Activated naive CD8-positive, alpha-beta T cell treated with anti-CD3 and anti-CD28 coated beads, Interleukin-2, amount 50 U/mL, for 16 hours (primary cell): ENCODE measurements around the gene RTP2.

Source experiments
- DNase-seq: peaks from one replicate; pipeline ENCODE4 v3.0.0-alpha.2; 2020; ENCODE audit warnings: low read depth, low spot score

Gene RTP2

DNA sequence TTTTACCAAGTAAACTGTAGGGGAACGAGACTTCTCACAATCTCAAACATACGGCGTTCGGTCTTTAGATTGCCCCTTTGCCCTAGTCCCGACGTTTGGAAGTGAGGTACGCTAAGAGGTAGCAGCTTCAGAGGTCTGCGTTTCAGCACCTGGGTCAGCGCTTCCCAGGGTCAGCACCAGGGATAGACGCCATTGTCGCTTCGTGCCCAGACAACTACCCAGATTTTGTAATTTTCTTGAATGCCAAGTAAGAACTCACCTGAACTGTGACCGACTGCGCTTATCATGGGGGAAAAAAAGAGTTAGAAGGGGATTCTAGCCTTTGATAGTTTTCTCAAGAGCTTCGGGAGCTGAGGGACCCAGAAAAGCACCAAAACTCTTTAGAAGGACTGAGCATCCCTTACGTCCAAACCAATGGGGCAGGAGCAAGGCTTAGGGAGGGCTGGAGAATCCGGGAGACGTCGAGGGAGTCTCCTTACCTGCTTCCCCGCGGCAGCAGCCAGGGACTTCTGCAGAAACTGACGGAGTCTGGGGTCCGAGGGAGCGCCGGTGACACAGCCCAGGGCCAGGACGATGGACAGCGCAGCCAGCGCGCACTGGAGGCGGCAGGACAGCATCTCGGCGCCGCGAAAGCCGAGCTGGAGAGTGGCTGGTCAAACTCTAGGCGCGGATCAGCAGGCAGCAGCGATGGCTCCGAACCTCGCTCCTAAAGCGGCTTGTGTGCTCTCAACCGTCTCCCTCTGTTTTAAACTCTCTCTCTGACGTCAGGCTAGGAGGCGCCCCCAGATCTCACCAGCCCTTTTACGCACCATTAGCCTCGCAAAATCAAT lies 32.5 kb downstream of the RTP2 start, which contains the start of gene SST:
Gene SST (minus strand): TSS at position 720 of the 830 bp plus-strand sequence. CDS start 103 bp downstream, at position 617.
- DNase-seq, result no peak

DNA sequence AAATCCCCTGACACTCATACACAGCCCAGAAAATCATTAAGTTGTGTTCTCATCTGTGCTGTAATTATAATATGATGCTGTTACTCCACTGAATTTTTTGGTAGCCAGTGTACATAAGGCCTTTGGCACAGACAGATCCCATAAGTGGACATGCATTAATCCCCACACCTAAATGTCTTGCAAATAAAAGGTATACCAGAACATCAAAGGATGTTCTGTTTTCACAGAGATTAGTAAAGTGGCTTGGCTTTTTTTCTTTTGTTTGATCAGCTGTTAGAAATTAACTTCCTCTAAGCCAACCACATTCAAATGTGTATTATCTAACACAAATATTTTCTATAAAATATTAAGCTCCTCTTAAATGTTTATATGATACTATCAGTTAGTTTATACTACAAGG lies 34.8 kb downstream of the RTP2 start:
- no peak for DNase-seq

DNA sequence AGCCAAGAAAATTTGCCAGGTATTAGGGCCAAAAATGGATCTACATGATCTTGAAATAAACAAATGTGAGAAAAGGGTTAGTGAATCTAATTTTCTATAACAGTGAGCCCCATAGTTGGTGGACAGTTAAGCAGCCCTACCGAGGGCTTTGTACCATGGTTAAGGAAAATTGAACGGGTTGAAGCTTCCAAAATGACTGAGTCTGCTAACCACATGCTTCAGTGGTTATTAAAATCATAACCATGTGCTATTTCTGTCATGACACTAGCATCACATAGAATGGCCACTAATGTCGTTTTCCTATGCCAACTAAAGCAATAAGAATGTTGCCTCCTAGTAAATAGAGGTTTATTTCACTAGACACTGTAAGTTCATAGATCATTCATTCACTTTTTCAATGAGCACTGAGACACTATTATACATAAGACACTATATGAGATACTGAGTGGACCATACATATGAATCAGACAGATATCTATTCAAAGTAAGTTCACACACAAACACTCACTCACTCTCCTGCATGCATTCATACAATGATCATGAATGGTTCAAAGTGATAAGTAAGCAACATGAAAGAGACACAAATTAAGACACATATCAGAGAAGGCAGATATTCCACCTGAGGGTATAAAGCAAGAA lies 36.5 kb downstream of the RTP2 start:
- DNase-seq, result no peak

DNA sequence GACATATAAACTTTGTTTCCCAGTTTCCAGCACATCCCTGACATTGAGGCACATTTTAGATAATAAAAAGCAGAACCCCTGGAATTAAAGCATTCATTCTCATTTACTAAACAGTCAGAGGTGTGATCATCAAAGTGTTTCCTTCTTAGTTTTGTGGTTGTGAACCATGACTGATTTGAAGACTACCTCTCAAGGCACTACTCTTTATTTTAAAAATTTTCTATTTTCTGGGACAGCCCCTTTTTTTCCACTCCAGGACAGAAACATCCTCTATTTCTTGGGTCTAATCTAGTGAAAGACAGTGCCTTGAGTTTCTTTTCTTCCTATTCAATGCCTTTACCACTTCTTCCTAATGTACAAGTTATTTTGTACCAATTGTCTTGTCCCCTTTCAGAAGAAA lies 37.3 kb downstream of the RTP2 start:
- DNase-seq, result no peak

DNA sequence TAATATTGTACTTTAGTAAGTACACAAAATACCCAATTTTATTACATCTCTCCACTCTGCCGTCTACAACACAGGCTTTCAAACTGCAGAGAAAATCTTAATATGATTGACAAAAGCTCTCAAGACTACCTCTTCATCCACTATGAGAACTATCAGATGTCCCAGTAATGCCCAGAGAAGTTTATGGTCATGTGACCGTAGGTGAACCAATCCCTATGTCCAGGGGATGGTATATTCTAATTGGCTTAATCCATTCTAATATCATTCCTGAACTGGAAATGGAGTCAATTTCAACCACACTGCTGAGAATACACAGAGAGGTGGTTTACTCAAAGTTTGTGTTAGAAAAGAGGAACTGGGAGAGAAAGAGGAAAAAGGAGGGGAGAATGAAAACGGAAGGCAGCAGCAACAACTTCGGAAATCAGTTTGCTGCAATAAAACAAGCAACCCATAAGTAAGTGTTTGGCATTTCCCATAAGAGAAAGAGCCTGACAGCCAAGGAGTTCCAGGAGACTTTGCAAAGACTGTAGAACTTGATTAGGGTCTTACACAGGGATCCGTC lies 39.4 kb downstream of the RTP2 start:
- DNase-seq, result no peak

DNA sequence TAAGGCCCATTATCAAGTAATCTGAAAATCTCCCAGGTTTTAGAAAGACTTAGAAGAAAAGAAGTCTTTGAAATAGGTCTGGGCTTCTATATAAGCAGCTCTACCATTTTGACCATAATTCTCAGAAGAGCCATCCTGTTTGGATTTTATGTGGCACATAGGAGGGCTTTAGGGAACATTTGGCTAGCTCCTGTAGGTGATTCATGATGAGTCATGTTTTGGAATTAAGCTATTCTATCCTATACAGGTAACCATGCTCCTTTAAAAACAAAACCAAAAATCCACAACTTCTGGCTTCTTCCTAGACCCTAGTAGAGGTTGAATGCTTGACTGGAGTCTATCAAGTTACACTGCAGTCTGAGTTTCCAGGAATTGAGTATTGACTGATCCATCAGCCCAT lies 41.1 kb downstream of the RTP2 start:
- DNase-seq, result no peak

DNA sequence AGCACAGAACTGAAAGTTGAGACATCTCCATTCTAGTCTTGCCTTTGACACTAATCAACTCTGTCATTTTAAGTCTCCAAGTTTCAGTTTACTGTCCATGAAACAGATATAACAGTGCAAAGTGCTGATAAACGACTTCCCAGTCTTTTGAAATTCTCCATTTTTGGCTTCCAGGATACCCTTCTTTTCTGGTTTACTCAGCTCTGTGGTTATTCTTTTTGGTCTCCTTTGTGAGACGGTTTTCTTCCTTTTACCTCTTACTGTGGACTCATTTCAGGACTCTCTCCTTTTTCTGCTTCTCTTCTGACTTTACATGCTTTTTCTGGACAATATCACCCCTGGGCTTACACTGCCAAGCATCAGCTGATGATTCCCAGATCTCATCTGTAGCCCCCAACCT lies 51.1 kb downstream of the RTP2 start:
- no peak for DNase-seq
